Measurements from ENCODE around the gene IL27RA.
"Not testable (repeated sequence)": the region's sequence is repeated elsewhere in the genome, so short reads cannot be mapped to it uniquely, and the experiment has no call there.

Gene IL27RA

GRCh38 chr19:13999085-13999484 is 32.5 kb upstream of the IL27RA start:
- DNase-seq (ENCODE audit: low read depth), result no peak

- no peak for DNase-seq (ENCODE audit: low read depth)
Measured at GRCh38 chr19:14000691-14001375, 30.7 kb upstream of the IL27RA start.

GRCh38 chr19:14002571-14003250 is 28.9 kb upstream of the IL27RA start:
- DNase-seq (ENCODE audit: low read depth), result no peak

- no peak for DNase-seq (ENCODE audit: low read depth)
Measured at GRCh38 chr19:14003251-14004055, 28.1 kb upstream of the IL27RA start.

- no peak for DNase-seq (ENCODE audit: low read depth)
Measured at GRCh38 chr19:14004619-14005348, 26.8 kb upstream of the IL27RA start.

- peak; percentile 88 for DNase-seq (ENCODE audit: low read depth)
Measured at GRCh38 chr19:14005349-14006084, 26.0 kb upstream of the IL27RA start.

GRCh38 chr19:14006085-14006765 is 25.3 kb upstream of the IL27RA start, which contains the start of gene RFX1:
Gene RFX1, minus strand, starts transcription at chr19:14006320. Its CDS starts 12,477 bp downstream, at chr19:13993843.
- peak; percentile 99 for DNase-seq (ENCODE audit: low read depth)

- DNase-seq (ENCODE audit: low read depth), result no peak
Measured at GRCh38 chr19:14006766-14007562, 24.6 kb upstream of the IL27RA start.

GRCh38 chr19:14012378-14012915 is 19.1 kb upstream of the IL27RA start:
- no peak for DNase-seq (ENCODE audit: low read depth)

- DNase-seq (ENCODE audit: low read depth), result no peak
Measured at GRCh38 chr19:14015524-14016035, 16.0 kb upstream of the IL27RA start.

- DNase-seq (ENCODE audit: low read depth), result no peak
Measured at GRCh38 chr19:14019100-14019499, 12.5 kb upstream of the IL27RA start.

GRCh38 chr19:14019739-14020138 is 11.8 kb upstream of the IL27RA start:
- not testable (repeated sequence) for DNase-seq (ENCODE audit: low read depth)

- DNase-seq (ENCODE audit: low read depth), result no peak
Measured at GRCh38 chr19:14021474-14021873, 10.1 kb upstream of the IL27RA start.

- DNase-seq (ENCODE audit: low read depth), result no peak
Measured at GRCh38 chr19:14022469-14022868, 9.1 kb upstream of the IL27RA start.

GRCh38 chr19:14023404-14024235 is 7.9 kb upstream of the IL27RA start:
- DNase-seq (ENCODE audit: low read depth), result no peak

- not testable (repeated sequence) for DNase-seq (ENCODE audit: low read depth)
Measured at GRCh38 chr19:14026652-14027192, 4.8 kb upstream of the IL27RA start.

- DNase-seq (ENCODE audit: low read depth), result no peak
Measured at GRCh38 chr19:14027856-14028450, 3.6 kb upstream of the IL27RA start, which contains the start of gene RLN3. Gene RLN3, plus strand, starts transcription at chr19:14028148. Its CDS starts 57 bp downstream, at chr19:14028205.

GRCh38 chr19:14028901-14029300 is 2.7 kb upstream of the IL27RA start:
- no peak for DNase-seq (ENCODE audit: low read depth)

Data from activated T-cell treated with anti-CD3 and anti-CD28 coated beads for 48 hours (primary cell).